Raji (cell line): ENCODE measurements around the gene NTN4.

Experiments
- POLR2A ChIP-seq: IDR thresholded peaks from 2 replicates; pipeline ENCODE4 v1.6.1; 2011; ENCODE audit warnings: low read depth, low read length, control low read depth; ENCODE audit not compliant: insufficient read depth

The NTN4 gene

DNA sequence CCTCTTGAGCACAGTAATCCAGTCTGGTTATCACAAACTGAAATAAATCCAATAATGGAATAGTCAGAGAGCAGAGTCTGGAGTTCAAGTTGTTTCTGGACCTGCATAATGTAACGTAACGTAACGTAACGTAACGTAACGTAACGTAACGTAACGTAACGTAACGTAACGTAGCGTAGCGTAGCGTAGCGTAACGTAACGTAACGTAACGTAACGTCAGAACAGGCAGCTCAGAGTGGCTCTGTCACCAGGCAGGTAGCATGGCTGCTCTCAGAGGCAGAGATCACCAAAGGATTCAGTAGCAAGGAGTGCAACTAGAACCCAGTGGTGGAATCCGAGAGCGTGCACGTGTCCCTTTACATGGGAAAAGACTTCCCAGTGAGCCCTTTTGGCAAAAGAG, 153.6 kb downstream of the NTN4 start:
- TF ChIP-seq POLR2A, result no peak

GRCh38 chr12:95634622-95635621, 155.6 kb downstream of the NTN4 start:
- no peak for TF ChIP-seq POLR2A

DNA sequence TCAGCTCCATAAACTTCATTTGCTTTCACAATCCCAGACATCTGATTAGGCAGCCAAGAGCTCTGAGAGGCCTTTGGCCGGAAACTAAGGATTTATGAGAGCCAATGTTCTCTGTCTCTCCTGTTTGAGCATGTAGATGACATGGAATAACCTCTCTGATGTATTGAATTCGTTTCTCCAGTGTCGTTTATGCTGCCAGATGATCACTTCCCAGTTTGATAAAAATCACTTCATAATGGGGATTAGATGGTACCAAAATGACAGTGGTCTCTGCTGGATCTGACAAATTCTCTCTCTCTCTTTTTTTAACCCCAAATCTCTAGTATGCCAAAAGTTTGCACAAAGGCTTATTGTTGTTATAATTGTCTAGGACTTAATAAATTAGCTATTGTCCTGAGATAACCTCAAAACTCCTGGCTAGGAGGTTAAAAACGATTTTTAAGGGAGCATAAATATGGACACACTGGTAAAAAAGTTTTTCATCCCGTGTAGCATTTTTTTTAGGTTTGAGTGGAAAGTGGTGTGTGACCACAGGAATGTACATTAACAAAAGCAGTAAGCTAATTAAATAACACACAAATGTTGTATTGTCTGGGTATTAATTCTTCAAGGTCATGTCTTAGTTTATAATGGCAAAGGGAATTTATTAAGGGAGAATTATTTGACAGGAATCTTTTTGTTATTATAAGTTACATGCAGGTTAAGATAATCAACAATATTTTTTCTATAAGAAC, 156.7 kb downstream of the NTN4 start:
- TF ChIP-seq POLR2A, result no peak

DNA sequence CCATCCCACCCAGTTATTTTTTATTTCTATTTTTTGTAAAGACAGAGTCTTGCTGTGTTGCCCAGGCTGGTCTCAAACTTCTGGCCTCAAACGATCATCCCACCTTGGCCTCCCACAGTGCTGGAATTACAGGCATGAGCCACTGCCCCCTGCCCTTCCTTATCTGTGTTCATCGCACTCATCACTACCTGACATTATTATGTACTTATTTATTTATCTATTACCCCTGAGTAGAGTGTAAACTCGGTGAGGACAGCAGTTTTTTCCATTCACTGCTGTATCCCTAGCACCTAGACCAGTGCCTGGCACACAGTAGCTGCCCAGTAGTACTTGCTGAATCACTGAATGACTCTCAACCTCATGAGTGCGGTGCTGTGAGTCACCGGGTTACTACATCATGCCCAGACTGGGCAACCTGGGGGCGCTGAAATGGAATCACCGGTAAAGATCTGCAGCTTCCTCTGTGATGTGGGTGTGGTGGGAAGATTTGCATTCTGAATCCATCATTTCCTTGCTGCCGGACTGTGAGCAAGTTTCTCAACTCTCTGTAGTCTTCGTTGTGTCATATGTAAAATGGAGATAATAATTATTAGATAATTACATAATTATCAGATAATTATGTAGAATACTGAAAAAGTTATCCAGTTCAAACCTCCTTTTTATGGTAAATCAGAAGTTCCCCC, 157.4 kb downstream of the NTN4 start:
- TF ChIP-seq POLR2A, result no peak

- TF ChIP-seq POLR2A, result no peak
Measured at GRCh38 chr12:95630496-95630895, 160.1 kb downstream of the NTN4 start.

- no peak for TF ChIP-seq POLR2A
Measured at GRCh38 chr12:95629392-95629791, 161.2 kb downstream of the NTN4 start.

GRCh38 chr12:95626854-95627253, 163.7 kb downstream of the NTN4 start:
- no peak for TF ChIP-seq POLR2A

DNA sequence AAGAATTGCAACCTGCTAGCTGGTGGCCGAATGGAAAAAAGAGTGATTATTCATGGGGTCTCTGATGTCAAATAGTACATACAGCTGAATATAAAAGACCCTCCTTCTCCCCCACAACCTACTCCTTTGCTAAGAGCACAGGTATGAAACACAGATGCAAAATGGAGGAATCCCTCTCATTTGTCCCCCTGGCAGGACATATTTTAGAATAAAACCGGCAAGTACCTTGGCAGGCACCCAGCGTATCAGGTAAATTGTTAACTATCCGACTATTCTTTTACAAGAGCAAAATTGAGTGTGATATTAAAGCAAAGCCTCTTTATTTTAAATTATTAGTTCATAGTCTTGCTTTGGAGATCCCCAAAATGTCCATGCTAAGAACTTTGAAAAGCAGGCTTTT, 165.6 kb downstream of the NTN4 start:
- no peak for TF ChIP-seq POLR2A

- TF ChIP-seq POLR2A, result no peak
Measured at GRCh38 chr12:95624589-95624988, 166.0 kb downstream of the NTN4 start.

DNA sequence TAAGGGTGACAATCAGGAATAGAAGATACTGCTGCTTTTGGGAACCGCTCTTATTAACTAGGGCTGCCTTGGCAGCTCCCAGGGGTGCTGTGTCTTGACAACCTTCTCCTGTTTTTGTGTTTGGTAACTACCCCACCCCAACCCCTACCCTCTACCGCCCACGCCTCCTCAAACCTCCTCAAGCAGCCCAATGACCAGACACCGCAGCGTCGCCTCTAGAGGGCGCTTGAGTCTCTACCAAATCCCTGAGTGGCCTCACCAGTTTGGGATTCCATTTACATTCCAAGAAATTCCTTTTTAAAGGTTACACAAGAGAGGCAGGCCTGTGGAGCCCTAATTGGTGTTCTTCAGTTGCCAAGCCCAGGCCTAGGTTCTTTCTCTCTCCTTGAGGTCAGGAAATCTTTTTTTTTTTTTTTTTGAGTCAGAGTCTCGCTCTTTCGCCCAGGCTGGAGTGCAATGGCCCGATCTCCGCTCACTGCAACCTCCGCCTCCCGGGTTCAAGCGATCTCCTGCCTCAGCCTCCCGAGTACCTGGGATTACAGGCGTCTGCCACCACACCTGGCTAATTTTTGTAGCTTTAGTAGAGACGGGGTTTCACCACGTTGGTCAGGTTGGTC, 166.9 kb downstream of the NTN4 start:
- no peak for TF ChIP-seq POLR2A

- no peak for TF ChIP-seq POLR2A
Measured at GRCh38 chr12:95622879-95623278, 167.7 kb downstream of the NTN4 start.

DNA sequence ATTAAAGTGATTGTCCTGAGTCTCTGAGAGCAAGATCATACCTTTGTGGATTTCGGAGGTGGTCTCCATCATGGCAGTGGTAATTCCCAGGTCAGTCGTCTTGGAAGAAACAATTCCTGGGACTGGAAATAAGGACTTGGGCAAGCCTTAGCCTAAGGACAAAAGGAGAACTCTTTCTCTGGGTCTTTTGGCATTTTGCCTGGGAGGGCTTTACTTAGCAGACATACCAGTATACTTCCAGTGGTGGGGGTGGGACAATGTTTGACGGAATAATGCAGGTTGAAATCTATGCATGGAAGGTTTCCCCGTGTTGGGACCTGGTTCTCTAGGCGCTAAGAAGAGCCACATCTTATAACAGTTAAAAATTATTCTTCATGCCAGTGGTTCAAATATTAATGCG, 168.8 kb downstream of the NTN4 start:
- TF ChIP-seq POLR2A, result no peak

DNA sequence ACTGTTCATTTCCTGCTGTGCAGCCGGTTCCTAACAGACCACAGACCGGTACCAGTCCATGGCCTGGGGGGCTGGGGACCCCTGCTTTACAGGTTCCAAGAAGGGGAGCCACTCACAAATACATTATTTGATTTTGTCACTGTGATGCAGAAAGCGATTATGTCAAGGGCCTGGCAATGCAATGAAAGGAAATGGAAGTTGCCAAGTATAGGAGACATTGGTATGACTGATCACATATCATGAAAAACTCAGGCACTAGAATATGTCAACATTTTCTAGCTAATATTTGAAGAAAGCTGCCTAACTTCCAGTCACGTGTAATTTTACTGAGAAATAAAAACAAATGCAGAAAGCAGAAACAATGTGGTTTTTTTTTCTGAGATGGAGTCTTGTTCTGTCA, 170.4 kb downstream of the NTN4 start:
- no peak for TF ChIP-seq POLR2A

DNA sequence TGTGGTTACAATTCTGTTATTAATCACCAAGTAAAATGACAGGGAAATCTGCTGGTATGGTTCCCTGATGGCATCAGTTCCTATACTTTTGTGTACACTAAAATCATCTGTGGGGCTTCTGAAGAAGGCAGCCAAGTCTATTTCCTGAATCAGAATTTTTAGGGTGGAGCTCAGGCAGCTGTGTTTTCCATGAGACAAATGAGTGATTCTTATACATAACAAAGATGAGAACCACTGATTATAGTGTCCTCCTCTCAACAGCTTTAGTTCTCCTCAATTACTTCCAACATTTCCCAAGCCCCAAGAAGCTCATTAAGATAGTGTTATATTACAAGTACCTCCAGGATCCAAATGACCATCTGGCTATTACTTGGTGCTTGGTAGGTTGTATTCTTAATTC, 174.8 kb downstream of the NTN4 start:
- TF ChIP-seq POLR2A, result no peak

- TF ChIP-seq POLR2A, result no peak
Measured at GRCh38 chr12:95614390-95614982, 176.1 kb downstream of the NTN4 start.
